Measurements from ENCODE around the gene CCDC178.
"Not testable (repeated sequence)": the region's sequence is repeated elsewhere in the genome, so short reads cannot be mapped to it uniquely, and the experiment has no call there.

The CCDC178 gene

GRCh38 chr18:33161131-33161530 lies 279.4 kb downstream of the CCDC178 start:
- POLR2A ChIA-PET, result no interaction called here
- DNase-seq (ENCODE audit: low read depth, low spot score), result no peak
- H3K4me3 ChIP-seq (ENCODE audit: low read depth, low read length), result no peak overlapping the region
- no peak for TF ChIP-seq CTCF (IDR thresholded peaks at IDR 0.05; ENCODE audit: insufficient read depth, low read length, missing control alignments)
- CTCF ChIA-PET, result no interaction called here

- no peak for DNase-seq (ENCODE audit: low read depth, low spot score)
- CTCF ChIA-PET, result no interaction called here
- no peak overlapping the region for H3K4me3 ChIP-seq (ENCODE audit: low read depth, low read length)
Measured at GRCh38 chr18:33159151-33159550, 281.4 kb downstream of the CCDC178 start.

GRCh38 chr18:33157893-33158292 lies 282.6 kb downstream of the CCDC178 start:
- ChIA-PET POLR2A (no interaction called here), CTCF (no interaction called here)
- H3K4me3 ChIP-seq (ENCODE audit: low read depth, low read length), result no peak overlapping the region
- TF ChIP-seq CTCF (IDR thresholded peaks at IDR 0.05; ENCODE audit: insufficient read depth, low read length, missing control alignments), result no peak
- DNase-seq (ENCODE audit: low read depth, low spot score), result no peak

More at GRCh38 chr18:33159151-33159550, 281.4 kb downstream of the CCDC178 start:
- POLR2A ChIA-PET, result no interaction called here
- TF ChIP-seq CTCF (IDR thresholded peaks at IDR 0.05; ENCODE audit: insufficient read depth, low read length, missing control alignments), result no peak

GRCh38 chr18:33156906-33157470 lies 283.5 kb downstream of the CCDC178 start:
- no peak overlapping the region for H3K4me3 ChIP-seq (ENCODE audit: low read depth, low read length)
- POLR2A ChIA-PET, result no interaction called here
- no peak for TF ChIP-seq CTCF (IDR thresholded peaks at IDR 0.05; ENCODE audit: insufficient read depth, low read length, missing control alignments)
- DNase-seq (ENCODE audit: low read depth, low spot score), result no peak
- CTCF ChIA-PET, result no interaction called here

DNA sequence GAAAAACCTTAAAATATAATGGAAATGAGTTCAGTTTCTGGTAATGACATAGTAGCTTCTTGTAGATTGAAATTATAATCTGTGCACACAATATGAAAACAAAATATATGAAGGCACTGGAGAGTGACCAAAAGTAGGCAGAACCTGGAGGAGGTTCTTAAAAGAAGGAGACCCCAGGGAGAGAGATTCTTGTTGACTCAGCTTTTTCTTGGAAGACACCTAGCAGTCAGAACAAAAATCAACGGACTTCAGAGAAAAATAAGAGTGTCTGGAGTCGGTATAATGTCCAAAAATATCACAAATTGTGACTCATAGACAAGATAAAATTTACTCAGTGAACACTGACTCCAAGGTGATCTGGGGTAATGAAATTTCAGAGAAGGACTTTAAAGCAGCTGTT lies 286.5 kb downstream of the CCDC178 start:
- CTCF ChIA-PET, result no interaction called here
- POLR2A ChIA-PET, result no interaction called here
- H3K4me3 ChIP-seq (ENCODE audit: low read depth, low read length), result no peak overlapping the region
- no peak for DNase-seq (ENCODE audit: low read depth, low spot score)
- TF ChIP-seq CTCF (IDR thresholded peaks at IDR 0.05; ENCODE audit: insufficient read depth, low read length, missing control alignments), result no peak

- no peak for DNase-seq (ENCODE audit: low read depth, low spot score)
- CTCF ChIA-PET, result no interaction called here
- no peak for TF ChIP-seq CTCF (IDR thresholded peaks at IDR 0.05; ENCODE audit: insufficient read depth, low read length, missing control alignments)
- no peak overlapping the region for H3K4me3 ChIP-seq (ENCODE audit: low read depth, low read length)
- POLR2A ChIA-PET, result no interaction called here
Measured at GRCh38 chr18:33152376-33152775, 288.1 kb downstream of the CCDC178 start.

DNA sequence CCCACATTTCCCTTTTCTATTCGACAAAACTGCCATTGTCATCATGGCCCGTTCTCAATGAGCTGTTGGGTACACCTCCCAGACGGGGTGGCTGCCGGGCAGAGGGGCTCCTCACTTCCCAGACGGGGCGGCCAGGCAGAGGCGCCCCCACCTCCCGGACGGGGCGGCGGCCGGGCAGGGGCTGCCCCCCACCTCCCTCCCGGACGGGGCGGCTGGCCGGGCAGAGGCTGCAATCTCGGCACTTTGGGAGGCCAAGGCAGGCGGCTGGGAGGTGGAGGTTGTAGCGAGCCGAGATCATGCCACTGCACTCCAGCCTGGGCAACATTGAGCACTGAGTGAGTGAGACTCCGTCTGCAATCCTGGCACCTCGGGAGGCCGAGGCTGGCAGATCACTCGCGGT lies 292.7 kb downstream of the CCDC178 start:
- POLR2A ChIA-PET; H3K4me3 ChIP-seq (ENCODE audit: low read depth, low read length); DNase-seq (ENCODE audit: low read depth, low spot score); CTCF ChIA-PET: not testable (repeated sequence)

Measured in AG04449 (cell line).